ENCODE measurements around the gene NPHP1. TPM values are rescaled to one million over a fixed set of nuclear protein-coding genes. Genes with fewer than 3 reads are reported as not detected.

NPHP1 gene
- total RNA-seq, 2 donors from 2014 or later = 3.1 to 4.0 TPM

DNA sequence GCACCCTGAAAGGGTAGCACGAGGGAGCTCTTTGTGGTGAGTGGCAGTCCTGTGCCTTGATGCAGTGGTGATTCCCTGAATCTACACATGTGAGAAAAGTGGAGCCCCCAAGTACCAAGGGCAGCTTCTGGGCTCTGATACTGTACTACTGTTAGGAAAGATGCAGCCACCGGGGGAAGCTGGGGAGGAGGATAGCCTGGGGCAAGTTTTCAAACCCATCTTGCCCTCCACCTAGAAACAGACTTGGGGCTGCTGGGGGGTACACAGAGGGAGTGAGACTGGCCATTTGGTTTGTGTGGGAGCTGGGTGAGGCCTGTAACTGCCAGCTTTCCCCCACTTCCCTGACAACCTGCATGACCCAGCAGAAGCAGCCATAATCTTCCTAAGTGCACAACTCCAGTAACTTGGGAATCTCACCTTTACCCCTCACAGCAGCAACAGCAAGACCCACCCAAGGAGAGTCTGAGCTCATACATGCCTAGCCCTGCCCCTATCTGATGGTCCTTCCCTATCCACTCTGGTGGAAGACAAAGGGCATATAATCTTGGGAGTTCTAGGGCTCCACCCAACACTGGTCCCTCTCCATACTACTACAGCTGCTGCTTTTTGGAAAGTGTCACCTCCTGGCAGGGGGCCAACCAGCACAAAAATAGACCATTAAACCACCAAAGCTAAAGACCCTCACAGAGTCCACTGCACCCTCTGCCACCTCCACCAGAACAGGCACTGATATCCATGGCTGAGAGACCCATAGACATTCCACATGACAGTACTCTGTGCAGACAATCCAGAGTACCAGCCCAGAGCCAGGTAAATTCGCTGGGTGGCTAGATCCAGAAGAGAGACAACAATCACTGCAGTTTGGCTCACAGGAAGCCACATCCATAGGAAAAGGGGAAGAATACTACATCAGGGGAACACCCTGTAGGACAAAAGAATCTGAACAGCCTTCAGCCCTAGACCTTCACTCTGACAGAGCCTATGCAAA lies 97.4 kb downstream of the NPHP1 start:
- Histone ChIP-seq H3K9me3 (no peaks in the 10 kb centered on the region), H3K27me3 (no peaks in the 10 kb centered on the region), H3K27ac (no peak overlapping the region), H3K4me1 (peaks cover 0 to 11% of the 10 kb centered on the region in 2 donors), H3K36me3 (no peaks in the 10 kb centered on the region), H3K4me3 (no peak overlapping the region)
- TF ChIP-seq, protein P1, sequence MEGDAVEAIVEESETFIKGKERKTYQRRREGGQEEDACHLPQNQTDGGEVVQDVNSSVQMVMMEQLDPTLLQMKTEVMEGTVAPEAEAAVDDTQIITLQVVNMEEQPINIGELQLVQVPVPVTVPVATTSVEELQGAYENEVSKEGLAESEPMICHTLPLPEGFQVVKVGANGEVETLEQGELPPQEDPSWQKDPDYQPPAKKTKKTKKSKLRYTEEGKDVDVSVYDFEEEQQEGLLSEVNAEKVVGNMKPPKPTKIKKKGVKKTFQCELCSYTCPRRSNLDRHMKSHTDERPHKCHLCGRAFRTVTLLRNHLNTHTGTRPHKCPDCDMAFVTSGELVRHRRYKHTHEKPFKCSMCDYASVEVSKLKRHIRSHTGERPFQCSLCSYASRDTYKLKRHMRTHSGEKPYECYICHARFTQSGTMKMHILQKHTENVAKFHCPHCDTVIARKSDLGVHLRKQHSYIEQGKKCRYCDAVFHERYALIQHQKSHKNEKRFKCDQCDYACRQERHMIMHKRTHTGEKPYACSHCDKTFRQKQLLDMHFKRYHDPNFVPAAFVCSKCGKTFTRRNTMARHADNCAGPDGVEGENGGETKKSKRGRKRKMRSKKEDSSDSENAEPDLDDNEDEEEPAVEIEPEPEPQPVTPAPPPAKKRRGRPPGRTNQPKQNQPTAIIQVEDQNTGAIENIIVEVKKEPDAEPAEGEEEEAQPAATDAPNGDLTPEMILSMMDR (IDR thresholded peaks at IDR 0.05) = no peak
- DNase-seq (ENCODE audit: low spot score) = no peak

DNA sequence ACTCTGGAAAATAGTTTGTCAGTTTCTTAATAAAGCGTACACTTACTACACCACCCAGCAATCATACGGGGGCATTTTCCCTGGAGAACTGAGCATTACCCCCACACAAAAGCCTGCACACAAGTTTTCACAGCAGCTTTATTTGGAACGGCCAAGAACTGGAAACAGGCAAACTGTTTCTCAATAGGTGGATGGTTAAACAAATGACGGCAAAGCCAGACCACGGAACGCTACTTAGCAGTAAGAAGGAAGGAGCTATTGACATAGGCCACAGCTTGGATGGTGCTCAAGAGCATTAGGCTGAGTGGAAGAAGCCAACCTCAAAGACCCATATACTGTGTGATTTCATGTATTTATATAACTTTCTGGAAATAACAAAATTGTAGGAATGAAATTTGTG lies 98.2 kb downstream of the NPHP1 start:
- Histone ChIP-seq H3K27me3 (no peaks in the 10 kb centered on the region), H3K4me3 (no peak overlapping the region), H3K9me3 (no peaks in the 10 kb centered on the region), H3K36me3 (no peaks in the 10 kb centered on the region), H3K4me1 (peaks cover 0 to 18% of the 10 kb centered on the region in 2 donors), H3K27ac (no peak overlapping the region)
- TF ChIP-seq, protein P1 (IDR thresholded peaks at IDR 0.05) = no peak
- DNase-seq (ENCODE audit: low spot score) = no peak

DNA sequence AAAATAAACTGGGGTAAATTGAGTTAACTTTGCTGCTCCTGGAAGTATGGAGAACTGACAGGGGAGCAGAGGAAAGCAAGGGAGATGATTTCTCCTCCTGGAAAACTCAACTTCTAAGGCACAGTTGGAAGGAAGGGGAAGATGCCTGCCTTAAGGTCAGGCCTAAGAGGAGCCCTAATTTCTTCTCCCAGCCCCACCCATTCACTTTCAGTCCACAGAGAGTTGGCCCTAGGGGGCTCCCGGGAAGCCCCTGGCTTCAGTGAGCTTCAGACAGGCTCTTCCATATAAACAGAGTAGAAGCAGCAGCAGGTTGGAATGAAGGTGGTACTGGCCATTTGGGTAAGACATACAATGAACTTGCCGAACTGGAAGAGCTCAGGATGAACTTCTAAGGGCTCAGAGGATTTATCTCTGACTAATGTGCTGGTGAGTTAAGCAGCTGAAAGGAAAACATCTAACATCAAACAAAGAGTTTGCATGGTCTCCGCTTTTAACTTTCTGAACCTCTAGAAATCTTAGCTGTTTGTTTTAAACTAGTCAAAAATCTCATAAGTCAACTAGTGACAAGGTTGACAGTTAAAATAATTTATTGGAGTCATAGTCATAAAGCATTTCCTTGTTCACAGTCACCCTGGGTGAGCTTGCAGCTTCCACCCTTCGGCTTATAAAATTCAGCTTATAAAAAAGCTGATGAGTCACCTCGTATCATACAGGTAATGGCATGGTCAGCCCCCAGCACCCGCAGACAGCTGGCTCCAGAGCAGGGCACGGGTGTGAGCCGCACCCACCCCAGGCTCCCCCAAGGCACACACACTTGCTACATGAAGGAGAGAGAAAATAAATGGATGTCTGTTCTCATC lies 99.0 kb downstream of the NPHP1 start:
- peaks cover 0 to 26% of the 10 kb centered on the region in 2 donors for H3K4me1 ChIP-seq
- no peak overlapping the region for H3K27ac ChIP-seq
- H3K4me3 ChIP-seq = no peak overlapping the region
- no peaks in the 10 kb centered on the region for H3K27me3 ChIP-seq
- no peaks in the 10 kb centered on the region for H3K9me3 ChIP-seq
- H3K36me3 ChIP-seq = no peaks in the 10 kb centered on the region
- DNase-seq (ENCODE audit: low spot score) = no peak
- TF ChIP-seq, protein P1 (IDR thresholded peaks at IDR 0.05) = no peak

DNA sequence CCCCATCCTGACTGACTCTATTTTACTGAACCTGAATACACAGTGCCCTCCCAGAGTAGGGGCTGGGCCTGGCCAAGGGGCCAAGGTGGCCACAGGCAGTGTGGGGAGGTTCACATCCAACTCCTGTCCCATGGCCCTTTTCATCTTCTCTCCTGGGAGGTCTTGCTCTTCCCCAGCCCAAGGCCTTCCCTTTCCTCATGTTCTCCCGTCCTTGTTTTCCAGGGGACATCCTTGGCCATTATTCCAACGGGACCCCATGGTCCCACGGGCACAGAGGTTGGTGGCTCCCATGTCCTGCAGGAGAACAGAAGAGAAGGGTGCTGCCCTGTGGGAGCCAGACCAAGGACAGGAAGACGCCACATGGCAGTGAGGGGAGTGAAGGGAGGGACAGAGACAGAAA lies 99.6 kb downstream of the NPHP1 start:
- Histone ChIP-seq H3K9me3 (no peaks in the 10 kb centered on the region), H3K27ac (no peak overlapping the region), H3K4me3 (no peak overlapping the region), H3K4me1 (peaks cover 0 to 33% of the 10 kb centered on the region in 2 donors), H3K27me3 (no peaks in the 10 kb centered on the region), H3K36me3 (no peaks in the 10 kb centered on the region)
- TF ChIP-seq, protein P1 (IDR thresholded peaks at IDR 0.05) = no peak
- no peak for DNase-seq (ENCODE audit: low spot score)

DNA sequence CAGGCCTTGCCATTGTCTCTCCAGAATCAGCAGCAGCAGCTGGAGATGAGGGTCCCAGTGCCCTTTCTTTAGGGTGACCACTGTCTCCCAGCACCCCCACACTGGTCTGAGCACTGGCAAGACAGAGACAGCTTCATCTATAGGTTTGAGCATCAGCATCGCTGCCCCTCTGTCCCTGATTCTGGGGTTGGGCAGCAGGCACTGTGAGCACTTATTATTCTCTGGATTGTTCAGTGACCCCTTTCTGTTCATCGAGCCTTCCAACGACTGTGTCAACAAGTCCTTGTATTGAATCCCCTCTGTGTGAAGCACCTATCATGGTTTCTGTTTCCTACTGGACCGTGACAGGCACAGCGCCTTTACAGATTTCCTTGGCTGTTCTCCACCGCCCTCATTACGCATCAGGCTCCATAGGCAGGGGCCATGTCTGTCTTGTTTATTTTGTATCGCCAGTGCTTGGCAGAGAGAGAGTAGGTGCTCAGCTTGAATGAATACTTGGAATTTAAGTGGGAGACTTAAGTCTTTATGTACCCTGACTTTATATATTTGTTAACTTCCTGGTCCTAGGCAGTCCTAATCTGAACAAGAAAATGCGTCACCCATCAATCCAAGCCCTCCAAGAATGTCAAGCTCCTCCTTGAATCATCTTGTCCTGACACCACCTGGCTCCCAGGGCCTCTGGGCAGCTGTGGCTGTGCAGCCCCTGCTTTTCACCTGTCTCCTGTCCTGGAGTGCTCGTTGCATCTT lies 100.6 kb downstream of the NPHP1 start:
- H3K27ac ChIP-seq = peak overlapping the region in 1 of 2 donors; percentile 92
- no peak overlapping the region for H3K4me3 ChIP-seq
- H3K27me3 ChIP-seq = no peaks in the 10 kb centered on the region
- no peak for DNase-seq (ENCODE audit: low spot score)
- no peaks in the 10 kb centered on the region for H3K9me3 ChIP-seq
- H3K36me3 ChIP-seq = no peaks in the 10 kb centered on the region
- TF ChIP-seq, protein P1 (IDR thresholded peaks at IDR 0.05) = no peak
- peaks cover 0 to 39% of the 10 kb centered on the region in 2 donors for H3K4me1 ChIP-seq

All from right atrium auricular region (tissue), 2 donors.